ENCODE data around the gene RIBC2. TPM values are rescaled to one million over a fixed set of nuclear protein-coding genes. Genes with fewer than 3 reads are reported as not detected.

Gene RIBC2
- total RNA-seq, 3 donors from 2014 or later (not counting 1 experiment from before 2014, with no cell fraction given) = 0.38 to 0.86 TPM; not detected in 1

DNA sequence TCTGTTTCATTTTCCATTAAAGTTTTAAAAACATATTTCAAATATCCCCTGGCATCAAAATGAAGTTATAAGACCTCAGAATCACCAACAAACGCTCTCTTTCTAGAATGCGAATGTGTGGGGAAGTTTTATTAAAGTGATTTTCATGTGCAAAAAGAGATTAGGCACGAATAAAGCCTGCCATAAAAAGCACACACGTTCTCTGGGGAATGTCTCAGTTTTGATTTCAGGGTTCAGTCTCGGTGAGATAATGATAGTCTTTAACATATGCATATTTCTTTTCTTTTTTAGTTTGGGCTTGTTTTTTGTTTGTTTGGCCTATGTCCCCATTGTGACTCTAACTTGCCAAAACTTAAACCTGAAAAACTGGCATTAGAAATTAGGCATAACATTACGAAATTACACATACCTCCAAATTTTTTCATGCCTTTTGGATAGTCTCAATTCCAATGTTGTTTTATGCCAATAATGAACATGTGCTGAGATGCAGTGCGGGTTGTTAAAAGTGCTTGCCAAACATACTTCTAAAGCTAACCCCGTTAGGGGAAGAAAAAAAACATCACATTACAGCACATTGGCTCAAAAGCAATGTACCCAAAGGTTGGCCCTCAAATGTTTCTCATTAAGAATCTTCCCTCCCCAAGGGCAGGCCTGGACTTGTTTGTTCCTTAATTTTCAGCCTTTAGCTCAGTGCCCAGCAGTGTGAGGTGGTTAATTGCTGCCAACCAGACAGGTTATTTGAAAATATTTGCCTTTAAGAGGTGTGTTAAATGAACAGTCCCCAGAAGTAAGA, 56.0 kb downstream of the RIBC2 start:
- H3K4me1 ChIP-seq (ENCODE audit: control insufficient read depth, insufficient read depth, low read length) = no peaks in the 10 kb centered on the region
- Mint-ChIP-seq H3K27ac (no peak overlapping the region), H3K9me3 (peaks cover 3% of the 10 kb centered on the region in 2 donors), H3K36me3 (no peaks in the 10 kb centered on the region), H3K4me1 (no peaks in the 10 kb centered on the region), H3K27me3 (ENCODE audit: low read depth in 2 of 2) (peaks cover 0 to 7% of the 10 kb centered on the region in 2 donors), H3K4me3 (no peak overlapping the region)
- H3K4me3 ChIP-seq (ENCODE audit: low read length) = no peak overlapping the region
- DNase-seq = no peak
- no peaks in the 10 kb centered on the region for H3K27me3 ChIP-seq (ENCODE audit: control insufficient read depth, insufficient read depth, low read length)
- H3K36me3 ChIP-seq (ENCODE audit: control insufficient read depth, insufficient read depth, low read length) = no peaks in the 10 kb centered on the region
- ATAC-seq = no peak
- intact Hi-C loops (cut with micrococcal nuclease) = no loop called here
- TF ChIP-seq, protein P1, sequence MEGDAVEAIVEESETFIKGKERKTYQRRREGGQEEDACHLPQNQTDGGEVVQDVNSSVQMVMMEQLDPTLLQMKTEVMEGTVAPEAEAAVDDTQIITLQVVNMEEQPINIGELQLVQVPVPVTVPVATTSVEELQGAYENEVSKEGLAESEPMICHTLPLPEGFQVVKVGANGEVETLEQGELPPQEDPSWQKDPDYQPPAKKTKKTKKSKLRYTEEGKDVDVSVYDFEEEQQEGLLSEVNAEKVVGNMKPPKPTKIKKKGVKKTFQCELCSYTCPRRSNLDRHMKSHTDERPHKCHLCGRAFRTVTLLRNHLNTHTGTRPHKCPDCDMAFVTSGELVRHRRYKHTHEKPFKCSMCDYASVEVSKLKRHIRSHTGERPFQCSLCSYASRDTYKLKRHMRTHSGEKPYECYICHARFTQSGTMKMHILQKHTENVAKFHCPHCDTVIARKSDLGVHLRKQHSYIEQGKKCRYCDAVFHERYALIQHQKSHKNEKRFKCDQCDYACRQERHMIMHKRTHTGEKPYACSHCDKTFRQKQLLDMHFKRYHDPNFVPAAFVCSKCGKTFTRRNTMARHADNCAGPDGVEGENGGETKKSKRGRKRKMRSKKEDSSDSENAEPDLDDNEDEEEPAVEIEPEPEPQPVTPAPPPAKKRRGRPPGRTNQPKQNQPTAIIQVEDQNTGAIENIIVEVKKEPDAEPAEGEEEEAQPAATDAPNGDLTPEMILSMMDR (IDR thresholded peaks at IDR 0.05) = no peak
- WGBS (ENCODE audit: insufficient coverage) = 86% methylated on average over 8 of the region's 8 CpGs
- no peak overlapping the region for H3K27ac ChIP-seq (ENCODE audit: low read length)
- H3K9me3 ChIP-seq (ENCODE audit: control insufficient read depth, insufficient read depth, low read length) = no peaks in the 10 kb centered on the region

DNA sequence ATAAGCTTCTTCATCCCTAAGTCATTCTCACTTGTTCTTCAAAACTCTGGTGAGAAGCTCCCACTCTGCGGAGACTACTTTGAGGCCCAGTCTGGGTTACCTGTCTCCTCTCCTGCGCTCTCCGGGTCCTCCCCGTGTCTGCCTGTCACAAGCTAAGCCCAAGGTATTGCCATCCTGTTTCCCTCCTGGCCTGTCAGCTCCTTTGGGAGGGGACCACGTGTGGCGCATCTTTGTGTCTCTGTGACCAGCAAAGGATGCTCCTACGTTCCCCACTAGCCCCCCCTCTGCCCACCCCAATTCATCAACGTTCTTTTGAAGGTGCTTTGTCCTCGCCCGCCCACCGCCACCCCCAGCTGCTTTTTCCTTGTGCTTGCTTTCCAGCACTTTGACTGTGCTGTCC, 57.4 kb downstream of the RIBC2 start:
- 88% methylated on average over 11 of the region's 11 CpGs for WGBS (ENCODE audit: insufficient coverage)
- no peak overlapping the region for H3K27ac Mint-ChIP-seq
- Histone ChIP-seq H3K27ac (ENCODE audit: low read length) (no peak overlapping the region), H3K4me1 (ENCODE audit: control insufficient read depth, insufficient read depth, low read length) (no peaks in the 10 kb centered on the region), H3K4me3 (ENCODE audit: low read length) (no peak overlapping the region), H3K9me3 (ENCODE audit: control insufficient read depth, insufficient read depth, low read length) (no peaks in the 10 kb centered on the region), H3K27me3 (ENCODE audit: control insufficient read depth, insufficient read depth, low read length) (no peaks in the 10 kb centered on the region), H3K36me3 (ENCODE audit: control insufficient read depth, insufficient read depth, low read length) (no peaks in the 10 kb centered on the region)
- H3K4me1 Mint-ChIP-seq = no peaks in the 10 kb centered on the region
- H3K27me3 Mint-ChIP-seq (ENCODE audit: low read depth in 2 of 2) = peaks cover 0 to 5% of the 10 kb centered on the region in 2 donors
- H3K4me3 Mint-ChIP-seq = no peak overlapping the region
- intact Hi-C loops (cut with micrococcal nuclease) = no loop called here
- peaks cover 3% of the 10 kb centered on the region in 2 donors for H3K9me3 Mint-ChIP-seq
- no peaks in the 10 kb centered on the region for H3K36me3 Mint-ChIP-seq
- no peak for ATAC-seq
- no peak for DNase-seq
- TF ChIP-seq, protein P1 (IDR thresholded peaks at IDR 0.05) = no peak

DNA sequence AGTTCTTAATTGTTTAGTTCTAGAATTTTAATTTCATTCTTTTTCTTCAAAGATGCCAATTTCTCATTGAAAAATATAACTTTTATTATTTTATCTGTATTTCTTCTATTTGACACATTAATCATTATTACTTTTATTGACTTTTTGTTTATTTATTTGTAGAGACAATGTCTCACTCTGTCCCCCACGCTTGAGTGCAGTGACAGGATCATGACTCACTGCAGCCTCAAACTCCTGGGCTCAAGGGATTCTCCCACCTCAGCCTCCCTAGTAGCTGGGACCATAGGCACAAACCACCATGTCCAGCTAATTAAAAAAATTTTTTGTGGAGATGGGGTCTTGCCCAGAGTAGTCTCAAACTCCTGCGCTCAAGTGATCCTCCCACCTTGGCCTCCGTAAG, 58.9 kb downstream of the RIBC2 start:
- peaks cover 0 to 8% of the 10 kb centered on the region in 2 donors for H3K27me3 Mint-ChIP-seq (ENCODE audit: low read depth in 2 of 2)
- 98% methylated on average over 3 of the region's 3 CpGs for WGBS (ENCODE audit: insufficient coverage)
- no peak overlapping the region for H3K4me3 Mint-ChIP-seq

More for the DNA sequence above, 58.9 kb downstream of the RIBC2 start:
- Histone ChIP-seq H3K4me1 (ENCODE audit: control insufficient read depth, insufficient read depth, low read length) (no peaks in the 10 kb centered on the region), H3K4me3 (ENCODE audit: low read length) (no peak overlapping the region), H3K27ac (ENCODE audit: low read length) (no peak overlapping the region), H3K36me3 (ENCODE audit: control insufficient read depth, insufficient read depth, low read length) (no peaks in the 10 kb centered on the region), H3K27me3 (ENCODE audit: control insufficient read depth, insufficient read depth, low read length) (no peaks in the 10 kb centered on the region), H3K9me3 (ENCODE audit: control insufficient read depth, insufficient read depth, low read length) (no peaks in the 10 kb centered on the region)
- TF ChIP-seq, protein P1 (IDR thresholded peaks at IDR 0.05) = no peak
- DNase-seq = no peak
- no peaks in the 10 kb centered on the region for H3K36me3 Mint-ChIP-seq
- no peak overlapping the region for H3K27ac Mint-ChIP-seq
- no peaks in the 10 kb centered on the region for H3K4me1 Mint-ChIP-seq
- no peaks in the 10 kb centered on the region for H3K9me3 Mint-ChIP-seq
- intact Hi-C loops (cut with micrococcal nuclease) = no loop called here
- ATAC-seq = no peak
